B cell (primary cell): ENCODE data around the gene SLC16A14.

ENCODE experiments used
- CTCF ChIP-seq: fragments of 200-600 bp; IDR thresholded peaks from one replicate; pipeline ENCODE4 v1.8.0; 2022; ENCODE audit warnings: antibody characterized with exemption, mild to moderate bottlenecking
- EZH2 ChIP-seq: IDR thresholded peaks from 2 replicates; pipeline ENCODE4 v1.6.1; 2012; ENCODE audit warnings: borderline replicate concordance, low read depth, mild to moderate bottlenecking, moderate library complexity, low read length; ENCODE audit not compliant: insufficient read depth, poor library complexity, severe bottlenecking

- TF ChIP-seq CTCF (no peak), EZH2 (no peak)
Measured at GRCh38 chr2:230069402-230069801, 678 bp upstream of the SLC16A14 start.
